Vagina (tissue), 2 donors: ENCODE results near the gene COL25A1. TPM values are rescaled to one million over a fixed set of nuclear protein-coding genes. Genes with fewer than 3 reads are reported as not detected.

Experiments
- DNase-seq, 2 donors: peaks; one replicate each; pipeline ENCODE4 v3.0.0-alpha.2; 2017; ENCODE audit errors: extremely low spot score in 2 of 2
- H3K27ac ChIP-seq: fragments of 200-600 bp; sonication (generic); one replicate; pipeline ENCODE4 v1.5.1; 2019
- H3K27me3 ChIP-seq: fragments of 200-600 bp; sonication (generic); one replicate; pipeline ENCODE4 v1.5.1; 2019
- H3K36me3 ChIP-seq, 2 donors: fragments of 200-600 bp; sonication (generic); one replicate each; pipeline ENCODE4 v1.5.1; 2017 to 2019
- H3K4me1 ChIP-seq: fragments of 200-600 bp; sonication (generic); one replicate; pipeline ENCODE4 v1.5.1; 2019
- H3K4me3 ChIP-seq, 2 donors: fragments of 200-600 bp; sonication (generic); 1 replicate in 1 of 2; 2 replicates in 1 of 2; pipeline ENCODE4 v1.5.1; 2016 to 2019
- H3K9me3 ChIP-seq: fragments of 200-600 bp; sonication (generic); one replicate; pipeline ENCODE4 v1.5.1; 2019
- CTCF ChIP-seq, 3 experiments: fragments of 450-650 bp in 2 of 3; fragments of 200-600 bp in 1 of 3; sonication (generic) in 1 of 3; IDR thresholded peaks; one replicate each; pipeline ENCODE4 v1.5.1; 2017 to 2019; ENCODE audit warnings: antibody characterized with exemption in 3 of 3, mild to moderate bottlenecking in 2 of 3, moderate library complexity in 2 of 3
- POLR2A ChIP-seq, 2 donors: fragments of 450-650 bp; IDR thresholded peaks; one replicate each; pipeline ENCODE4 v1.6.1; 2017; ENCODE audit warnings: antibody characterized with exemption in 2 of 2, mild to moderate bottlenecking in 2 of 2, moderate library complexity in 2 of 2
- POLR2AphosphoS5 ChIP-seq, 2 donors: sonication (generic); formaldehyde crosslinking; IDR thresholded peaks; one replicate each; pipeline ENCODE4 v1.9.0; 2017; ENCODE audit warnings: antibody characterized with exemption in 2 of 2, mild to moderate bottlenecking in 2 of 2, low read depth in 1 of 2; ENCODE audit not compliant: insufficient read depth in 1 of 2
- intact Hi-C: fragments of 100-400 bp; cut with DNase I; formaldehyde crosslinking; loops from one replicate; pipeline ENCODE4 v1.15.1; 2023
- total RNA-seq: library from RNA; depleted of rRNA; stranded (reverse); fragments of >200 nt; gene quantifications from one replicate; pipeline ENCODE4 v1.2.3, GENCODE V29; 2016

The COL25A1 gene
- total RNA-seq, 1 donor from 2014 or later, result 0.49 TPM

GRCh38 chr4:109020861-109021260 is 281.6 kb downstream of the COL25A1 start:
- Histone ChIP-seq H3K4me3 (no peak overlapping the region), H3K9me3 (no peaks in the 10 kb centered on the region), H3K27me3 (no peaks in the 10 kb centered on the region), H3K27ac (no peak overlapping the region), H3K36me3 (no peaks in the 10 kb centered on the region), H3K4me1 (no peaks in the 10 kb centered on the region)
- no peak for TF ChIP-seq CTCF (IDR thresholded peaks at IDR 0.05)
- no peak for TF ChIP-seq POLR2AphosphoS5 (IDR thresholded peaks at IDR 0.05; ENCODE audit: insufficient read depth in 1 of 2, low read depth in 1 of 2)
- no peak for TF ChIP-seq POLR2A (IDR thresholded peaks at IDR 0.05)
- no peak for DNase-seq
- intact Hi-C loops, result no loop called here

GRCh38 chr4:109016200-109016599 is 286.3 kb downstream of the COL25A1 start:
- no peaks in the 10 kb centered on the region for H3K9me3 ChIP-seq
- H3K27ac ChIP-seq, result no peak overlapping the region
- no peak for DNase-seq
- intact Hi-C loops, result no loop called here
- H3K27me3 ChIP-seq, result no peaks in the 10 kb centered on the region
- no peaks in the 10 kb centered on the region for H3K36me3 ChIP-seq
- no peak overlapping the region for H3K4me3 ChIP-seq
- TF ChIP-seq POLR2AphosphoS5 (IDR thresholded peaks at IDR 0.05; ENCODE audit: insufficient read depth in 1 of 2, low read depth in 1 of 2), result no peak
- no peak for TF ChIP-seq POLR2A (IDR thresholded peaks at IDR 0.05)
- H3K4me1 ChIP-seq, result no peaks in the 10 kb centered on the region

- no peak for DNase-seq
- Histone ChIP-seq H3K4me3 (no peak overlapping the region), H3K27ac (no peak overlapping the region), H3K9me3 (no peaks in the 10 kb centered on the region), H3K36me3 (no peaks in the 10 kb centered on the region), H3K4me1 (no peaks in the 10 kb centered on the region), H3K27me3 (no peaks in the 10 kb centered on the region)
- TF ChIP-seq POLR2AphosphoS5 (IDR thresholded peaks at IDR 0.05; ENCODE audit: insufficient read depth in 1 of 2, low read depth in 1 of 2), result no peak
- no peak for TF ChIP-seq POLR2A (IDR thresholded peaks at IDR 0.05)
- no peak for TF ChIP-seq CTCF (IDR thresholded peaks at IDR 0.05)
- intact Hi-C loops, result no loop called here
These were observed 287.0 kb downstream of the COL25A1 start for GRCh38 chr4:109015413-109015810.

- Histone ChIP-seq H3K9me3 (no peaks in the 10 kb centered on the region), H3K27me3 (no peaks in the 10 kb centered on the region), H3K4me1 (no peaks in the 10 kb centered on the region), H3K36me3 (no peaks in the 10 kb centered on the region), H3K27ac (no peak overlapping the region), H3K4me3 (no peak overlapping the region)
- no peak for DNase-seq
- intact Hi-C loops, result no loop called here
- no peak for TF ChIP-seq POLR2A (IDR thresholded peaks at IDR 0.05)
These were observed 287.7 kb downstream of the COL25A1 start for GRCh38 chr4:109014593-109015412.

- TF ChIP-seq CTCF (IDR thresholded peaks at IDR 0.05) (no peak), POLR2AphosphoS5 (IDR thresholded peaks at IDR 0.05; ENCODE audit: insufficient read depth in 1 of 2, low read depth in 1 of 2) (no peak), POLR2A (IDR thresholded peaks at IDR 0.05) (no peak)
- Histone ChIP-seq H3K36me3 (no peaks in the 10 kb centered on the region), H3K4me1 (no peaks in the 10 kb centered on the region), H3K27me3 (no peaks in the 10 kb centered on the region), H3K27ac (no peak overlapping the region), H3K9me3 (no peaks in the 10 kb centered on the region), H3K4me3 (no peak overlapping the region)
- DNase-seq, result no peak
- intact Hi-C loops, result no loop called here
These were observed 290.1 kb downstream of the COL25A1 start for GRCh38 chr4:109012286-109012880.
